SU-DHL-6 (cell line): Measurements from ENCODE around the gene HK1.
A peak's percentile ranks its signal among the peaks of the same experiment; 100 is the strongest.

Experiments
- H2AFZ ChIP-seq: fragments of 200-600 bp; sonication (generic); 2 replicates; pipeline ENCODE4 v1.6.1; 2014; ENCODE audit warnings: low read depth, mild to moderate bottlenecking, moderate library complexity, mixed read lengths, antibody characterized with exemption, low read length; ENCODE audit not compliant: severe bottlenecking
- H3F3A ChIP-seq: fragments of 200-600 bp; shearing (Covaris generic); 2 replicates; pipeline ENCODE4 v1.6.0; 2016; ENCODE audit warnings: antibody characterized with exemption, mild to moderate bottlenecking; ENCODE audit not compliant: insufficient read depth
- H3K27ac ChIP-seq: fragments of 200-600 bp; sonication (generic); 2 replicates; pipeline ENCODE4 v1.5.1; 2016; ENCODE audit warnings: low read depth, mild to moderate bottlenecking, low read length, moderate library complexity, mixed read lengths
- H3K27me3 ChIP-seq: fragments of 200-600 bp; sonication (generic), shearing (Covaris generic); 2 replicates; pipeline ENCODE4 v1.6.0; 2014; ENCODE audit warnings: mild to moderate bottlenecking, low read length
- H3K36me3 ChIP-seq: fragments of 200-600 bp; sonication (generic); 2 replicates; pipeline ENCODE4 v1.6.1; 2014; ENCODE audit warnings: mild to moderate bottlenecking, low read length, mixed read lengths
- H3K4me2 ChIP-seq: fragments of 300-600, 200-600 bp; shearing (Covaris generic), sonication (generic); 2 replicates; pipeline ENCODE4 v1.6.0; 2014; ENCODE audit warnings: low read length, low read depth, mild to moderate bottlenecking; ENCODE audit not compliant: poor library complexity, severe bottlenecking
- H3K4me3 ChIP-seq: fragments of 200-600 bp; sonication (generic); 2 replicates; pipeline ENCODE4 v1.5.1; 2014; ENCODE audit warnings: antibody characterized with exemption, low read length, mild to moderate bottlenecking, mixed read lengths; ENCODE audit not compliant: insufficient read depth, poor library complexity, severe bottlenecking
- H3K79me2 ChIP-seq: fragments of 200-600 bp; sonication (generic); 2 replicates; pipeline ENCODE4 v1.6.1; 2014; ENCODE audit warnings: mild to moderate bottlenecking, low read length, moderate library complexity; ENCODE audit not compliant: insufficient read depth
- H3K9ac ChIP-seq: fragments of 200-600 bp; sonication (generic); 2 replicates; pipeline ENCODE4 v1.7.0; 2014; ENCODE audit warnings: mild to moderate bottlenecking, low read length
- H3K9me2 ChIP-seq: fragments of 200-600 bp; sonication (generic); replicated peaks from 2 replicates; pipeline ENCODE4 v1.6.1; 2014; ENCODE audit warnings: low read length; ENCODE audit not compliant: insufficient read depth
- H3K9me3 ChIP-seq: fragments of 200-600 bp; sonication (generic); 2 replicates; pipeline ENCODE4 v1.6.1; 2014; ENCODE audit warnings: low read length, mixed read lengths; ENCODE audit not compliant: insufficient read depth
- H4K20me1 ChIP-seq: fragments of 200-600 bp; sonication (generic); 2 replicates; pipeline ENCODE4 v1.6.1; 2014; ENCODE audit warnings: low read depth, mild to moderate bottlenecking, antibody characterized with exemption, low read length, moderate library complexity, mixed read lengths
- EZH2phosphoT487 ChIP-seq: fragments of 200-600 bp; sonication (generic), shearing (Covaris generic); conservative IDR thresholded peaks from 2 replicates; pipeline ENCODE4 v1.6.1; 2018; ENCODE audit warnings: mild to moderate bottlenecking, antibody characterized with exemption, low read length, moderate library complexity, mixed read lengths
- TF ChIP-seq, protein P1 (sequence below): fragments of 200-600 bp; sonication (generic); IDR thresholded peaks from one replicate; pipeline ENCODE4 v1.5.1; 2017; ENCODE audit warnings: antibody characterized with exemption, mild to moderate bottlenecking, low read length, moderate library complexity; ENCODE audit not compliant: insufficient read depth, poor library complexity, severe bottlenecking

HK1 gene

DNA sequence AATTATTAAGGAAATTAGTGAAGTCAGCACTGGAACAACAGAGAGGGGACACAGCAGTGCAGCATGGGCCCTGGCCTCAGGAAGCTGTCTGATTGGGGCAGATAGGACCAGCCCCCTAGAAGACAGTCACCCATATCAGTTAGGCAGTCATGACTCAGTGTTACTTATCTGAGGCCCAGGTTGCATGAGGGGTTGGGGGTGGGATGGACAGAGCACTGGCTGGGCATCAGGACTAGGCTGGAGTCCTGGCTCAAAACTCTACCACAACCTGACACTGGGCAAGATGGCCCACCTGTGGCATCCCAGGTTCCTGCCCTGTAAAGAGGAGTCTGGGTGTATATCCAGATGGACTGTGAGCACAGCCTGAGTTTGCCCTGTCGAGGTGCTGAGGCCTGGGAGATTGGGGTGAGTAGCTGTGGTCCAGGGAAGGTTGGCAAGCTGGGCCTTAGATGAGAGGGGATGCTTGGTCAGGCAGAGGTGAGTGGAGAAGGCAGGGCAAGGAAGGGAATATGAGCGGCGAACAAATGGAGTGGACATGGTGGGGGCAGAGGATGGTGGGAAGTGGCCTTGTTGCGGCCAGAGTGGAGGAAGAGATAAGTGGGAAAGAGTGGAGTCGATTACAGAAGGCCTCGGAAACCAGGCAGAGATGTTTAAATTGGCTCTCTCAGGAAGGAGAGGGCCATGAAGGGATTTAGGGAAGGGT, 37.5 kb downstream of the HK1 start:
- Histone ChIP-seq H3K9me3 (no peaks in the 10 kb centered on the region), H3K4me2 (no peak overlapping the region), H3K27me3 (no peaks in the 10 kb centered on the region), H3K27ac (no peak overlapping the region), H3F3A (peaks cover 13% of the 10 kb centered on the region), H2AFZ (no peak overlapping the region), H3K79me2 (peaks cover 11% of the 10 kb centered on the region; the same call in 1 of the 2 replicates), H4K20me1 (no peaks in the 10 kb centered on the region), H3K36me3 (no peaks in the 10 kb centered on the region), H3K9ac (no peak overlapping the region), H3K4me3 (no peak overlapping the region), H3K9me2 (no peaks in the 10 kb centered on the region)
- TF ChIP-seq EZH2phosphoT487: no peak
- TF ChIP-seq, protein P1, sequence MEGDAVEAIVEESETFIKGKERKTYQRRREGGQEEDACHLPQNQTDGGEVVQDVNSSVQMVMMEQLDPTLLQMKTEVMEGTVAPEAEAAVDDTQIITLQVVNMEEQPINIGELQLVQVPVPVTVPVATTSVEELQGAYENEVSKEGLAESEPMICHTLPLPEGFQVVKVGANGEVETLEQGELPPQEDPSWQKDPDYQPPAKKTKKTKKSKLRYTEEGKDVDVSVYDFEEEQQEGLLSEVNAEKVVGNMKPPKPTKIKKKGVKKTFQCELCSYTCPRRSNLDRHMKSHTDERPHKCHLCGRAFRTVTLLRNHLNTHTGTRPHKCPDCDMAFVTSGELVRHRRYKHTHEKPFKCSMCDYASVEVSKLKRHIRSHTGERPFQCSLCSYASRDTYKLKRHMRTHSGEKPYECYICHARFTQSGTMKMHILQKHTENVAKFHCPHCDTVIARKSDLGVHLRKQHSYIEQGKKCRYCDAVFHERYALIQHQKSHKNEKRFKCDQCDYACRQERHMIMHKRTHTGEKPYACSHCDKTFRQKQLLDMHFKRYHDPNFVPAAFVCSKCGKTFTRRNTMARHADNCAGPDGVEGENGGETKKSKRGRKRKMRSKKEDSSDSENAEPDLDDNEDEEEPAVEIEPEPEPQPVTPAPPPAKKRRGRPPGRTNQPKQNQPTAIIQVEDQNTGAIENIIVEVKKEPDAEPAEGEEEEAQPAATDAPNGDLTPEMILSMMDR: no peak

DNA sequence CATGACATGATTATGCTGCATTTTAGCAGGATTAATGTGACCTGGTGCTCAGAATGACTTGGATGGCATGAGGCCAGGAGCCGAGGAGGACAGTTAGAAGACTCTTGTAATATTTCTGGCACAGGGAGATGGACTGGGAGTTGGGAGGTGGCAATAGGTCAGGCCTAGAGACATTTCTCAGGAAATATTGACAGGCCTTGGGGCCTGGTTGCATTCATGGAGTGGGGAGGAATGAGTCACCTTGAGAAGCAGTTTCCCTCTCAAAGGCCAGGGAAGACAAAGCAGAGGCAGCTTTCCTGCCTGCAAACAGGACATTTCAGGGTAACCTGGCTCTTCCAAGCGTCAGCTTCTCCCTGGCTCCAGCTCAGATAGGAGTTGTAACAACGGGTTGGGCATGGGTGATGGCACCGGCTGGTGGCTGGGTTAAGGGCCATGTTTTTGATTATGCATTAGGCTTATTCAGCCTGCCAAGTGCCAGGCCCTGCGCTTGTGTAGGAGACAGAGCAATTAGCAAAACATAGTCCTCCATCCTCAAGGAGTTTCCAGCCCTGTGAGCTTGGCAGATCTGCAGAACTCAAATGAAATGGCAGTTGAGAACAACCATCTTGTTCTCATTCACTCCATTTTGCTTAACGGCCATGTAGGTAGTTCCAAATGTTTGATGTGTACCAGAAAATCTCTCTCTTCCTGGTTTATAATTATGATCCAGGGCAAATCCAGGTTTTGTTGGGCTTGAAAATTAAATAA, 38.2 kb downstream of the HK1 start:
- no peaks in the 10 kb centered on the region for H3K36me3 ChIP-seq
- H3K9ac ChIP-seq: no peak overlapping the region
- H3K27ac ChIP-seq: no peak overlapping the region
- H3K4me3 ChIP-seq: no peak overlapping the region
- H2AFZ ChIP-seq: peak overlapping the region; percentile 87
- H3K4me2 ChIP-seq: no peak overlapping the region
- no peaks in the 10 kb centered on the region for H4K20me1 ChIP-seq
- H3K79me2 ChIP-seq: peaks cover 17% of the 10 kb centered on the region; the same call in 1 of the 2 replicates
- no peaks in the 10 kb centered on the region for H3K27me3 ChIP-seq
- no peaks in the 10 kb centered on the region for H3K9me3 ChIP-seq
- H3F3A ChIP-seq: peaks cover 13% of the 10 kb centered on the region
- TF ChIP-seq, protein P1: no peak
- no peak for TF ChIP-seq EZH2phosphoT487
- H3K9me2 ChIP-seq: no peaks in the 10 kb centered on the region

DNA sequence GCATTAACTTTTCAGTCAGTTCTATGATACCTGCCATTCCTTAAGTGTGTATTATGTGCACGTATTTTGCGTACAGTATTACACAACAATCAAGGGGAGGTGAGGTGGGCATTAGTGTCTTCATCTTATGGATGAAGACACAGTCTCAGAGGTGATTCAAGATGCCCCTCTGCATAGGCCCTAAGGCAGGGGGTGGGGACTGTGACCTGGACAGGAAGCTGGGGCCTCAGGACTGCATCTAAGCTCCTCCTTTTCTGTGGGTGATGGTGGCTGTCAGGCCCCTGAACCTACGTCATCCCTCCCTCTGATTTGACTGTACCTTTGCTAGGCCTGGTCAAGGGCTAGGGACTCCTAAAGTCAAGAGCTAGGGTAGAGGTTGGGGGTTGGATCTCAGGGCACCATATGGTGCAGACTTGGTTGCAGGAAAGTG, 38.9 kb downstream of the HK1 start:
- TF ChIP-seq, protein P1: no peak
- no peak for TF ChIP-seq EZH2phosphoT487
- Histone ChIP-seq H3K27ac (peak overlapping the region; percentile 61), H3K9me2 (no peaks in the 10 kb centered on the region), H4K20me1 (no peaks in the 10 kb centered on the region), H3K27me3 (no peaks in the 10 kb centered on the region), H3K9me3 (no peaks in the 10 kb centered on the region), H3K36me3 (no peaks in the 10 kb centered on the region), H3K4me3 (no peak overlapping the region), H3F3A (peaks cover 13% of the 10 kb centered on the region), H3K9ac (peak overlapping the region; percentile 81; the same call in 1 of the 2 replicates), H3K79me2 (peaks cover 17% of the 10 kb centered on the region; the same call in 1 of the 2 replicates), H3K4me2 (peak overlapping the region; percentile 62), H2AFZ (peak overlapping the region; percentile 87)
